ENCODE measurements around the gene RACK1.

GRCh38 chr5:181283347-181283746, 39.6 kb upstream of the RACK1 start:
- no peak for TF ChIP-seq EZH2 (IDR thresholded peaks at IDR 0.05)
- TF ChIP-seq, protein P1, sequence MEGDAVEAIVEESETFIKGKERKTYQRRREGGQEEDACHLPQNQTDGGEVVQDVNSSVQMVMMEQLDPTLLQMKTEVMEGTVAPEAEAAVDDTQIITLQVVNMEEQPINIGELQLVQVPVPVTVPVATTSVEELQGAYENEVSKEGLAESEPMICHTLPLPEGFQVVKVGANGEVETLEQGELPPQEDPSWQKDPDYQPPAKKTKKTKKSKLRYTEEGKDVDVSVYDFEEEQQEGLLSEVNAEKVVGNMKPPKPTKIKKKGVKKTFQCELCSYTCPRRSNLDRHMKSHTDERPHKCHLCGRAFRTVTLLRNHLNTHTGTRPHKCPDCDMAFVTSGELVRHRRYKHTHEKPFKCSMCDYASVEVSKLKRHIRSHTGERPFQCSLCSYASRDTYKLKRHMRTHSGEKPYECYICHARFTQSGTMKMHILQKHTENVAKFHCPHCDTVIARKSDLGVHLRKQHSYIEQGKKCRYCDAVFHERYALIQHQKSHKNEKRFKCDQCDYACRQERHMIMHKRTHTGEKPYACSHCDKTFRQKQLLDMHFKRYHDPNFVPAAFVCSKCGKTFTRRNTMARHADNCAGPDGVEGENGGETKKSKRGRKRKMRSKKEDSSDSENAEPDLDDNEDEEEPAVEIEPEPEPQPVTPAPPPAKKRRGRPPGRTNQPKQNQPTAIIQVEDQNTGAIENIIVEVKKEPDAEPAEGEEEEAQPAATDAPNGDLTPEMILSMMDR (IDR thresholded peaks at IDR 0.05), result no peak

All from neural progenitor cell (in vitro differentiated cells).